ENCODE results near the gene STXBP5L. TPM values are rescaled to one million over a fixed set of nuclear protein-coding genes. Genes with fewer than 3 reads are reported as not detected.
"Not testable (repeated sequence)": the region's sequence is repeated elsewhere in the genome, so short reads cannot be mapped to it uniquely, and the experiment has no call there.

The STXBP5L gene
- polyA plus RNA-seq, 1 of the 3 experiments (the other 2 are of a cell fraction): 0.03 TPM

DNA sequence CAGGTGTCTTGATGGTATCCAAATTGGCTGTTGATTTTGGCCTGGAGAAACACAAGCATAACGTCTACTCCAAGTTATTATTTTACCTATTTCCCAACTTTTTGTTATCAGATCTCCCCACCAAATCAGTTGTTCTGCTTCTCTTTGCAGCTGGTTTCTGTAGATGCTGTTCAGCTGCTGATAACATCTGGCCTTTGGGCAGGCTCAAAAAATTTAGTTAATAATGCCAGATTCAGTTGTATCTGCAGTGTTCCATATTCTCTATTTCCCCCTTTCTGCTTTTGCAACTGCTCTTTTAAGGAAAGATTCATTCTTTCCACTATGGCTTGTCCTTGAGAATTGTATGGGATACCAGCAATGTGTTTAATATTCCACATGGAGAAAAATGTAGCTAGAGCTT lies 488.0 kb downstream of the STXBP5L start:
- H3K4me3 ChIP-seq (ENCODE audit: low read depth in 2 of 2, low read length in 1 of 2); DNase-seq; H4K20me1 ChIP-seq (ENCODE audit: insufficient read depth); H3K9me2 ChIP-seq; POLR2A ChIA-PET; H3F3A ChIP-seq (replicated peaks; ENCODE audit: insufficient read depth); H3K27ac ChIP-seq (ENCODE audit: low read depth in 2 of 2, low read length in 1 of 2); H3K27me3 ChIP-seq (ENCODE audit: insufficient read depth); H3K9ac ChIP-seq; H2AFZ ChIP-seq (ENCODE audit: low read depth); H3K9me3 ChIP-seq; CTCF ChIA-PET; H3K36me3 ChIP-seq (replicated peaks in 1 of 2; ENCODE audit: control insufficient read depth in 1 of 2, insufficient read depth in 2 of 2, low read length in 1 of 2); H3K4me2 ChIP-seq; H3K79me2 ChIP-seq (ENCODE audit: insufficient read depth); H3K4me1 ChIP-seq (ENCODE audit: control insufficient read depth in 1 of 2, insufficient read depth in 2 of 2, low read depth in 1 of 2, low read length in 1 of 2): not testable (repeated sequence)
- TF ChIP-seq GATA2 (CRISPR knock-in tag; IDR thresholded peaks at IDR 0.05): 0 out of 2 replicates have a peak, but pooled peaks have one; percentile 26
- WGBS (ENCODE audit: low lambda C conversion rate): 17% methylated on average over 1 of the region's 1 CpG

DNA sequence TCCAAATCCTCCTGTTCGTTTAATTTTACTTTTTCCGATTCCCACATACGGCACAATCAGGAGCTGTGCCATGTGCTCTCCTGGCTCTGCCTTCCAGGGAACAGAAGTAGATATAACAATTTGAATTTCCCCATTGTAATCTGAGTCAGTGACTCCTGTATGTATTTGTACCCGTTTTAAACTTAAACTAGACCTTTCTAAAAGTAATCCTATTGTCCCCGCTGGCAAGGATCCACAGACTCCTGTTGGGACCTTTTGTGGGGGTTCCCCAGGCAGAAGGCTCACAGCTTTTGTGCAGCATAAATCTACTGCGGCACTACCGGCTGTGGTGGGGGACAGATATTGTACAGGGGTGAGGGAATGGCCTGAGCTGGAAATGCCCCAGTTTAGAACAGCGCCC lies 490.0 kb downstream of the STXBP5L start:
- H3K9ac ChIP-seq: not testable (repeated sequence)

DNA sequence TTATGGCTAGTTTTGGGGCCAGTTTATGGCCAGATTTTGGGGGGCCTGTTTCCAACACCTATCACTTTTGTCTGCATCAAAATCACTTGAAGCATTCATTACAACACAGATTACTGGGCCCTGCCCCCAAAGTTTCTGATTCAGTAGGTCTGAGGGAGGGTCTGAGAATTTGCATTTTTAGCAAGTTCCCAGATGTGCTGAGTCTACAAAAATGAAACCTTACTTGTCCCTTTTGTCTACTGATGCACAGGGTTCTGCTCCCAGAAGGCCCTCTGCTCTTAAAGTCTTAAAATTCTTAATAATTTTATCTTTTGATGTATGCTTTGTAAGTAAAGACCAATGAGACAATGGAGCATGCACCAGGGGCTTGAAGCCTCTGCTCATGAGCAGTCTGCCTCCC lies 491.8 kb downstream of the STXBP5L start:
- H3K9ac ChIP-seq: no peak overlapping the region
- no peaks in the 10 kb centered on the region for H3K79me2 ChIP-seq (ENCODE audit: insufficient read depth)
- H3K36me3 ChIP-seq (replicated peaks in 1 of 2; ENCODE audit: control insufficient read depth in 1 of 2, insufficient read depth in 2 of 2, low read length in 1 of 2): no peaks in the 10 kb centered on the region
- ChIA-PET CTCF (no interaction called here), POLR2A (no interaction called here)
- H3K4me2 ChIP-seq: no peak overlapping the region
- no peak overlapping the region for H3K4me3 ChIP-seq (ENCODE audit: low read depth in 2 of 2, low read length in 1 of 2)
- H3K9me2 ChIP-seq: no peaks in the 10 kb centered on the region
- DNase-seq: no peak
- no peak overlapping the region for H3K27ac ChIP-seq (ENCODE audit: low read depth in 2 of 2, low read length in 1 of 2)
- no peaks in the 10 kb centered on the region; a peak in 1 of 4 replicates for H3K4me1 ChIP-seq (ENCODE audit: control insufficient read depth in 1 of 2, insufficient read depth in 2 of 2, low read depth in 1 of 2, low read length in 1 of 2)
- TF ChIP-seq GABPA (IDR thresholded peaks at IDR 0.05; ENCODE audit: low read depth): no peak
- TF ChIP-seq, protein P1, sequence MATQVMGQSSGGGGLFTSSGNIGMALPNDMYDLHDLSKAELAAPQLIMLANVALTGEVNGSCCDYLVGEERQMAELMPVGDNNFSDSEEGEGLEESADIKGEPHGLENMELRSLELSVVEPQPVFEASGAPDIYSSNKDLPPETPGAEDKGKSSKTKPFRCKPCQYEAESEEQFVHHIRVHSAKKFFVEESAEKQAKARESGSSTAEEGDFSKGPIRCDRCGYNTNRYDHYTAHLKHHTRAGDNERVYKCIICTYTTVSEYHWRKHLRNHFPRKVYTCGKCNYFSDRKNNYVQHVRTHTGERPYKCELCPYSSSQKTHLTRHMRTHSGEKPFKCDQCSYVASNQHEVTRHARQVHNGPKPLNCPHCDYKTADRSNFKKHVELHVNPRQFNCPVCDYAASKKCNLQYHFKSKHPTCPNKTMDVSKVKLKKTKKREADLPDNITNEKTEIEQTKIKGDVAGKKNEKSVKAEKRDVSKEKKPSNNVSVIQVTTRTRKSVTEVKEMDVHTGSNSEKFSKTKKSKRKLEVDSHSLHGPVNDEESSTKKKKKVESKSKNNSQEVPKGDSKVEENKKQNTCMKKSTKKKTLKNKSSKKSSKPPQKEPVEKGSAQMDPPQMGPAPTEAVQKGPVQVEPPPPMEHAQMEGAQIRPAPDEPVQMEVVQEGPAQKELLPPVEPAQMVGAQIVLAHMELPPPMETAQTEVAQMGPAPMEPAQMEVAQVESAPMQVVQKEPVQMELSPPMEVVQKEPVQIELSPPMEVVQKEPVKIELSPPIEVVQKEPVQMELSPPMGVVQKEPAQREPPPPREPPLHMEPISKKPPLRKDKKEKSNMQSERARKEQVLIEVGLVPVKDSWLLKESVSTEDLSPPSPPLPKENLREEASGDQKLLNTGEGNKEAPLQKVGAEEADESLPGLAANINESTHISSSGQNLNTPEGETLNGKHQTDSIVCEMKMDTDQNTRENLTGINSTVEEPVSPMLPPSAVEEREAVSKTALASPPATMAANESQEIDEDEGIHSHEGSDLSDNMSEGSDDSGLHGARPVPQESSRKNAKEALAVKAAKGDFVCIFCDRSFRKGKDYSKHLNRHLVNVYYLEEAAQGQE (IDR thresholded peaks at IDR 0.05; ENCODE audit: low read depth, low read length): no peak
- TF ChIP-seq TAF1 (IDR thresholded peaks at IDR 0.05; ENCODE audit: borderline replicate concordance, low read depth, low read length): no peak
- no peak for TF ChIP-seq FOSL2 (IDR thresholded peaks at IDR 0.05; ENCODE audit: borderline replicate concordance, low read depth)
- no peak for TF ChIP-seq RAD21 (IDR thresholded peaks at IDR 0.05; ENCODE audit: low read length)
- TF ChIP-seq, protein P2, sequence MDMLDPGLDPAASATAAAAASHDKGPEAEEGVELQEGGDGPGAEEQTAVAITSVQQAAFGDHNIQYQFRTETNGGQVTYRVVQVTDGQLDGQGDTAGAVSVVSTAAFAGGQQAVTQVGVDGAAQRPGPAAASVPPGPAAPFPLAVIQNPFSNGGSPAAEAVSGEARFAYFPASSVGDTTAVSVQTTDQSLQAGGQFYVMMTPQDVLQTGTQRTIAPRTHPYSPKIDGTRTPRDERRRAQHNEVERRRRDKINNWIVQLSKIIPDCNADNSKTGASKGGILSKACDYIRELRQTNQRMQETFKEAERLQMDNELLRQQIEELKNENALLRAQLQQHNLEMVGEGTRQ (IDR thresholded peaks at IDR 0.05; ENCODE audit: borderline replicate concordance, low read depth, low read length): no peak
- TF ChIP-seq EP300 (IDR thresholded peaks at IDR 0.05; ENCODE audit: borderline replicate concordance in 1 of 2, low read depth in 1 of 2, low read length in 1 of 2): no peak
- no peak for TF ChIP-seq FOXM1 (IDR thresholded peaks at IDR 0.05; ENCODE audit: low read depth)
- no peaks in the 10 kb centered on the region for H3F3A ChIP-seq (replicated peaks; ENCODE audit: insufficient read depth)
- H2AFZ ChIP-seq (ENCODE audit: low read depth): no peak overlapping the region
- no peaks in the 10 kb centered on the region for H4K20me1 ChIP-seq (ENCODE audit: insufficient read depth)
- no peaks in the 10 kb centered on the region for H3K27me3 ChIP-seq (ENCODE audit: insufficient read depth)
- H3K9me3 ChIP-seq: no peaks in the 10 kb centered on the region

More for the DNA sequence above, 490.0 kb downstream of the STXBP5L start:
- H3K4me1 ChIP-seq (ENCODE audit: control insufficient read depth in 1 of 2, insufficient read depth in 2 of 2, low read depth in 1 of 2, low read length in 1 of 2); H3K4me2 ChIP-seq; DNase-seq; H3K4me3 ChIP-seq (ENCODE audit: low read depth in 2 of 2, low read length in 1 of 2); H3F3A ChIP-seq (replicated peaks; ENCODE audit: insufficient read depth); CTCF ChIA-PET; H3K9me3 ChIP-seq; POLR2A ChIA-PET; H3K9me2 ChIP-seq; H3K79me2 ChIP-seq (ENCODE audit: insufficient read depth); H3K27ac ChIP-seq (ENCODE audit: low read depth in 2 of 2, low read length in 1 of 2); H4K20me1 ChIP-seq (ENCODE audit: insufficient read depth); H2AFZ ChIP-seq (ENCODE audit: low read depth); H3K36me3 ChIP-seq (replicated peaks in 1 of 2; ENCODE audit: control insufficient read depth in 1 of 2, insufficient read depth in 2 of 2, low read length in 1 of 2); H3K27me3 ChIP-seq (ENCODE audit: insufficient read depth): not testable (repeated sequence)
- 77% methylated on average over 7 of the region's 8 CpGs for WGBS (ENCODE audit: low lambda C conversion rate)
